ENCODE results near the gene ZNF700.
"Not testable (repeated sequence)": the region's sequence is repeated elsewhere in the genome, so short reads cannot be mapped to it uniquely, and the experiment has no call there.

ZNF700 gene

GRCh38 chr19:11927227-11927626, 2.3 kb downstream of the ZNF700 start:
- H3K27ac ChIP-seq: no peak overlapping the region
- TF ChIP-seq, protein P1, sequence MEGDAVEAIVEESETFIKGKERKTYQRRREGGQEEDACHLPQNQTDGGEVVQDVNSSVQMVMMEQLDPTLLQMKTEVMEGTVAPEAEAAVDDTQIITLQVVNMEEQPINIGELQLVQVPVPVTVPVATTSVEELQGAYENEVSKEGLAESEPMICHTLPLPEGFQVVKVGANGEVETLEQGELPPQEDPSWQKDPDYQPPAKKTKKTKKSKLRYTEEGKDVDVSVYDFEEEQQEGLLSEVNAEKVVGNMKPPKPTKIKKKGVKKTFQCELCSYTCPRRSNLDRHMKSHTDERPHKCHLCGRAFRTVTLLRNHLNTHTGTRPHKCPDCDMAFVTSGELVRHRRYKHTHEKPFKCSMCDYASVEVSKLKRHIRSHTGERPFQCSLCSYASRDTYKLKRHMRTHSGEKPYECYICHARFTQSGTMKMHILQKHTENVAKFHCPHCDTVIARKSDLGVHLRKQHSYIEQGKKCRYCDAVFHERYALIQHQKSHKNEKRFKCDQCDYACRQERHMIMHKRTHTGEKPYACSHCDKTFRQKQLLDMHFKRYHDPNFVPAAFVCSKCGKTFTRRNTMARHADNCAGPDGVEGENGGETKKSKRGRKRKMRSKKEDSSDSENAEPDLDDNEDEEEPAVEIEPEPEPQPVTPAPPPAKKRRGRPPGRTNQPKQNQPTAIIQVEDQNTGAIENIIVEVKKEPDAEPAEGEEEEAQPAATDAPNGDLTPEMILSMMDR (conservative IDR thresholded peaks at IDR 0.05): no peak

GRCh38 chr19:11931051-11931450, 6.1 kb downstream of the ZNF700 start:
- TF ChIP-seq, protein P1 (conservative IDR thresholded peaks at IDR 0.05): no peak
- H3K27ac ChIP-seq: no peak overlapping the region

DNA sequence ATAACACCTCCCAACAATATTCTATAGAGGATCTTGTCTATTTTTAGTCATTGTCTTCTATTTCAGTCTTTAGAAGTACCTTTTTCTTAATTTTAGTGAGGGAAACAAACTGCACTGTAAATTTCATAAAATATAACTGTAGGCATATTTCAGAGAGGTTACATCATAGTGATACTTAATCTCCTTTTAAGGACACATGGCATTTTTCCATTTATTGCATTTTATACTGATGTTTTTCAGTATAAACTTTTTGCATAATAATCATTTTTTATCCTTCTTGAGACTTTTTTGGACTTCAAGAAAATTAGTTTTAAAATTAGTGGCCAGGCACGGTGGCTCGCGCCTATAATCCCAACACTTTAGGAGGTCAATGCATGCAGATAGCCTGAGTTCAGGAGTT, 6.6 kb downstream of the ZNF700 start:
- no peak overlapping the region for H3K27ac ChIP-seq
- TF ChIP-seq, protein P1 (conservative IDR thresholded peaks at IDR 0.05): no peak

GRCh38 chr19:11935829-11936228, 10.9 kb downstream of the ZNF700 start:
- not testable (repeated sequence) for H3K27ac ChIP-seq

GRCh38 chr19:11938383-11938782, 13.5 kb downstream of the ZNF700 start:
- not testable (repeated sequence) for H3K27ac ChIP-seq

DNA sequence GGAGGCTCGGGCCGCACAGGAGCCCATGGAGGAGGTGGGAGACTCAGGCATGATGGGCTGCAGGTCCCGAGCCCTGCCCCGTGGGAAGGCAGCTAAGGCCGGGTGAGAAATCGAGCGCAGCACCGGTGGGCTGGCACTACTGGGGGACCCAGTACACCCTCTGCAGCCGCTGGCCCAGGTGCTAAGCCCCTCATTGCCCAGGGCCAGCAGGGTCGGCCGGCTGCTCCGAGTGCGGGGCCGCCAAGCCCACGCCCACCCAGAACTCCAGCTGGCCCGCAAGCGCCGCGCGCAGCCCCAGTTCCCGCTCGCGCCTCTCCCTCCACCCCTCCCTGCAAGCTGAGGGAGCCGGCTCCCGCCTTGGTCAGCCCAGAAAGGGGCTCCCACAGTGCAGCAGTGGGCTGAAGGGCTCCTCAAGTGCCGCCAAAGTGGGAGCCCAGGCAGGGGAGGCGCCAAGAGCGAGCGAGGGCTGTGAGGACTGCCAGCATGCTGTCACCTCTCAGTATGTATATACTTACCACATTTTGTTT, 16.5 kb downstream of the ZNF700 start:
- not testable (repeated sequence) for H3K27ac ChIP-seq

DNA sequence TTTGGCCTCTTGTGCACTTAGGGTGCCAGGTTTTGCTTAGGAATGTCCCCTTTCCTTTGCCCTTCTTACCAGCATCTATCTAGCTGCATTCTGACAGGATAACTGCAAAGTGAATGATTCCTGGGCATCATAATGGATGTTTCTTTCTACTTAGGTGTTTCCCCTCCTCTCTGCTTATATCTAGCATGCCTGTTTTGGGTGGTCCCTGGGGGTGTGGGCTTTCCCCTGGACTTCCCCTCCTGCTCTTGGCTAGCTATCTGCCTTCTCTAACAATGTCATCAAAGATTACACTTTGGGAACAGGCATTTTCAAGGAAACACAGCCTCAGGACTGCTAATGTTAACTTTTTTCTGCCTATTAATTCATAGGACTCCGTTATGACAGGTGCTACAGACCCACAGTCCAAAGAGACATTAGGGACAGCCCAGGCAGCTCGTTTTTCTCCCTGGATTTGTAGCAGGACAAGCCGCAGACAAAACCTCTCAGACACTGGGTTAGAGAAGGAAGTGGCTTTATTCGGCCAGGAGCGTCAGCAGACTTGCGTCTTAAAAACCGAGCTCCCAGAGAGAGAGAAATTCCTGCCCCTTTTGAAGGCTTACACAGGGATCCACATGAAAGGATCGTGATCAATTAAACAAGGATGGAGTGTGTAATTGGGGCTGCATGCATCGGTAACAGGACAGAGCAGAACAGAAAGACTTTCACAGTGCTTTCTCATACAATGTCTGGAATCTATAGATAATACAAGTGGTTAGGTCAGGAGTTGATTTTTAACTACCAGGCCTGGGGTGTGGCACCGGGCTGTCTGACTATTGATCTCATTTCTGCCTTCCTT, 17.3 kb downstream of the ZNF700 start:
- H3K27ac ChIP-seq: no peak overlapping the region
- TF ChIP-seq, protein P1 (conservative IDR thresholded peaks at IDR 0.05): no peak

- no peak overlapping the region for H3K27ac ChIP-seq
- TF ChIP-seq, protein P1 (conservative IDR thresholded peaks at IDR 0.05): no peak
Measured at GRCh38 chr19:11942843-11943108, 17.9 kb downstream of the ZNF700 start.

DNA sequence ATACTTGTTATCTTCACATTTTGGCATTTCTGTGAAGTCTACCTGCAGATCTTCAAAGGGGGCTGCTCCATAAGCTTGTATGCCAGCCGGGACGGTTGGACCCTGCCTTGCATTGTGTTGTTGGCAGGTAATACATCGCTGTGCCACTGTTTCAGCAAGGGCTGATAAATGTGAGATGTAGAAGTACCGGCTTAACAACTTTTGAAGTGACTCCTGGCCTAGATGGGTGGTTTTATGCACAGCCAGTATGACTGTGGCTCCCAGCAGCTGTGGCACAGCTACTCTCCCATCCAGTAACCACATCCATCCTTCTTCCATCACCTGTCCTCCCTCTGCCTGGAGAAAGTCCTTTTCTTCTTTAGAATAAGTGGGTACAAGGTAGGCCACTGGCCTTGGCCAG, 19.7 kb downstream of the ZNF700 start:
- no peak overlapping the region for H3K27ac ChIP-seq
- TF ChIP-seq, protein P1 (conservative IDR thresholded peaks at IDR 0.05): no peak
